Smooth muscle cell (in vitro differentiated cells): ENCODE data around the gene MED10. TPM values are rescaled to one million over a fixed set of nuclear protein-coding genes. Genes with fewer than 3 reads are reported as not detected.

Experiments
- DNase-seq: peaks from one replicate; lab custom pipeline; 2025; ENCODE audit not compliant: unreplicated experiment; lab: John Stamatoyannopoulos, UW
- H2AFZ ChIP-seq: fragments of 200-600 bp; sonication (generic); 2 replicates; pipeline ENCODE4 v1.6.0; 2016; ENCODE audit warnings: antibody characterized with exemption, low read depth, mild to moderate bottlenecking
- H3F3A ChIP-seq: fragments of 200-600 bp; sonication (generic); 2 replicates; pipeline ENCODE4 v1.6.0; 2017; ENCODE audit warnings: antibody characterized with exemption, low read depth
- H3K27ac ChIP-seq: fragments of 200-600 bp; sonication (generic); 2 replicates; pipeline ENCODE4 v1.5.1; 2016; ENCODE audit warnings: low read depth, mild to moderate bottlenecking
- H3K27me3 ChIP-seq: fragments of 200-600 bp; sonication (generic); 2 replicates; pipeline ENCODE4 v1.6.1; 2016; ENCODE audit warnings: low read depth, mild to moderate bottlenecking
- H3K36me3 ChIP-seq: fragments of 200-600 bp; sonication (generic); 2 replicates; pipeline ENCODE4 v1.5.1; 2016; ENCODE audit warnings: low read depth
- H3K4me1 ChIP-seq: fragments of 200-600 bp; sonication (generic); 2 replicates; pipeline ENCODE4 v1.5.1; 2016; ENCODE audit warnings: low read depth
- H3K4me2 ChIP-seq: fragments of 200-600 bp; sonication (generic); 2 replicates; pipeline ENCODE4 v1.6.0; 2016; ENCODE audit warnings: mild to moderate bottlenecking
- H3K4me3 ChIP-seq: fragments of 200-600 bp; sonication (generic); 2 replicates; pipeline ENCODE4 v1.5.1; 2016; ENCODE audit warnings: mild to moderate bottlenecking
- H3K79me2 ChIP-seq: fragments of 200-600 bp; sonication (generic); 2 replicates; pipeline ENCODE4 v1.6.0; 2016; ENCODE audit warnings: low read depth, mild to moderate bottlenecking
- H3K9ac ChIP-seq: fragments of 200-600 bp; sonication (generic); 2 replicates; pipeline ENCODE4 v1.6.0; 2016; ENCODE audit warnings: low read depth
- H3K9me3 ChIP-seq: fragments of 200-600 bp; sonication (generic); replicated peaks from 2 replicates; pipeline ENCODE4 v1.5.1; 2016; ENCODE audit warnings: low read depth
- H4K20me1 ChIP-seq: fragments of 200-600 bp; sonication (generic); 2 replicates; pipeline ENCODE4 v1.6.0; 2016; ENCODE audit warnings: low read depth
- WGBS: methylation state at CpG from one replicate; pipeline ENCODE4 v1.1.7; 2016; ENCODE audit warnings: low lambda C conversion rate; 5-methylcytosine and 5-hydroxymethylcytosine counted together
- polyA plus RNA-seq: library from polyadenylated mRNA; unstranded; fragments of >200 nt; fragmentation: Nextera tagmentation; extraction: Ambion mirVana; gene quantifications from 2 replicates; pipeline ENCODE4 v1.2.1, GENCODE V29; 2016
- total RNA-seq: library from RNA; depleted of rRNA; stranded (reverse); fragments of >200 nt; gene quantifications from 2 replicates; pipeline ENCODE4 v1.2.3, GENCODE V29; 2014
- TF ChIP-seq, protein P1 (sequence below): fragments of 200-600 bp; sonication (generic); IDR thresholded peaks from 2 replicates; pipeline ENCODE4 v1.5.1; 2017; ENCODE audit warnings: borderline replicate concordance, mild to moderate bottlenecking, antibody characterized with exemption; ENCODE audit not compliant: insufficient read depth, poor library complexity, severe bottlenecking

MED10 gene
- total and polyA plus RNA-seq, 2 experiments from 2014 or later, result 23.0 to 96.2 TPM

DNA sequence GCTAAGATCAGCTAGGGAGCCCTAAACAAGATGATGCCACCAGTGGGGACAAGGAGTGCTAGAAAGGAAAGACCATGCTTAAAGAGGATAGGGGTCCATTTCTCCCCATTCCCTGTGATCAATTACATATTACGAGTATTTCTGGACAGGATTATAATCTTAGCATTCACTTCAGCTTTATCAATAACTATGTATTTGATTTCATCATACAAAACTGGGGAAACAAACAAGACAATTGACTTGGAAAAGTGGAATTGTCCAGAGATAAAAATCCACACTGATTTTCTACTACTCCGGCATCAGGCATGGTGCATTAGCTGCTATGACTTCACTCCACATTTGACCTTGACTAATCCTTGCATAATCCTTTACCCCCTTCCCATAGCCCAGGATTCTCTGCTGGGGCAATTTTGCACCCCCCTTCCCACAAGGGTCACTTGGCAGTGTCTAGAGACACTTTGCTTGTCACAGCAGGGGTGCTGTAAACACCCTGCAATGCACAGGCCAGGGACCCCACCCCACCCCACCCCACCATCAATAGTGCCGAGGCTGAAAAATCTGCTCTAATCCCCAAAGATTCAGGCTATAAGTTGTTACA lies 40.4 kb upstream of the MED10 start:
- Histone ChIP-seq H3K4me1 (no peaks in the 10 kb centered on the region), H3K79me2 (no peaks in the 10 kb centered on the region), H3K27me3 (peaks cover 11% of the 10 kb centered on the region), H3K9ac (no peak overlapping the region), H3K27ac (no peak overlapping the region), H3K9me3 (no peaks in the 10 kb centered on the region), H3K4me3 (no peak overlapping the region), H3K4me2 (no peak overlapping the region), H4K20me1 (no peaks in the 10 kb centered on the region), H3F3A (no peaks in the 10 kb centered on the region), H3K36me3 (no peaks in the 10 kb centered on the region), H2AFZ (no peak overlapping the region)
- WGBS, result 54% methylated on average over 3 of the region's 3 CpGs
- no peak for DNase-seq
- TF ChIP-seq, protein P1, sequence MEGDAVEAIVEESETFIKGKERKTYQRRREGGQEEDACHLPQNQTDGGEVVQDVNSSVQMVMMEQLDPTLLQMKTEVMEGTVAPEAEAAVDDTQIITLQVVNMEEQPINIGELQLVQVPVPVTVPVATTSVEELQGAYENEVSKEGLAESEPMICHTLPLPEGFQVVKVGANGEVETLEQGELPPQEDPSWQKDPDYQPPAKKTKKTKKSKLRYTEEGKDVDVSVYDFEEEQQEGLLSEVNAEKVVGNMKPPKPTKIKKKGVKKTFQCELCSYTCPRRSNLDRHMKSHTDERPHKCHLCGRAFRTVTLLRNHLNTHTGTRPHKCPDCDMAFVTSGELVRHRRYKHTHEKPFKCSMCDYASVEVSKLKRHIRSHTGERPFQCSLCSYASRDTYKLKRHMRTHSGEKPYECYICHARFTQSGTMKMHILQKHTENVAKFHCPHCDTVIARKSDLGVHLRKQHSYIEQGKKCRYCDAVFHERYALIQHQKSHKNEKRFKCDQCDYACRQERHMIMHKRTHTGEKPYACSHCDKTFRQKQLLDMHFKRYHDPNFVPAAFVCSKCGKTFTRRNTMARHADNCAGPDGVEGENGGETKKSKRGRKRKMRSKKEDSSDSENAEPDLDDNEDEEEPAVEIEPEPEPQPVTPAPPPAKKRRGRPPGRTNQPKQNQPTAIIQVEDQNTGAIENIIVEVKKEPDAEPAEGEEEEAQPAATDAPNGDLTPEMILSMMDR, result no peak

DNA sequence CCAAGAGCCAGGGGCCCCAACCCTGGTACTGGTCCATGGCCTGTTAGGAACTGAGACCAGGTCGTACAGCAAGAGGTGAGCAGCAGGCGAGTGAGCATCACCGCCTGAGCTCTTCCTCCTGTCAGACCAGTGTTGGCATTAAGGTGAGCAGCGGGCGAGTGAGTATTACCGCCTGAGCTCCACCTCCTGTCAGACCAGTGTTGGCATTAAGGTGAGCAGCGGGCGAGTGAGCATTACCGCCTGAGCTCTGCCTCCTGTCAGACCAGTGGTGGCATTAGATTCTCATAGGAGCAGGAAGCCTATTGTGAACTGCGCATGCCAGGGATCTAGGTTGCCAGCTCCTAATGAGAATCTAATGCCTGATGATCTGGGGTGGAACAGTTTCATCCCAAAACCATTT lies 39.3 kb upstream of the MED10 start:
- Histone ChIP-seq H3K4me2 (no peak overlapping the region), H3K4me1 (no peaks in the 10 kb centered on the region)
- no peak for DNase-seq

DNA sequence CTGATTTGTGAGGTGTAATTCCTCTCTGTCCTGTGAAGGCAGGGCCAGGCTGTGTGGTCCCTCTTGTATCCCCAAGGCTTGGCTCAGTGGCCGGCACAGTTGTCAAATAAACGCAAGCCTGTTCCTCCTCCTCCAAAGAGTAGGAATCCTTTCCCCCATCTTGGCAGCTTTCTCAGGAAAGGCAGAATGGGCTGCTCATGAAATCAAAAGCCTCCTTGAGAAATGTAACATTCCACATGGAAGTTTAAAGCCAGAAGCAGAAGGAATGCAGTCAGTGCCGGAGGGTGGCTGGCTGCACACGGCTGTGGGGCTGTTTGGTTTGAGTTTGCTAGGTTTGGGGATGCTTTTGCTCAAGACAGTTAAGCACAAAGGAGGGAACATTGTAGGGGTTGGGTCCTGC lies 34.5 kb upstream of the MED10 start:
- 61% methylated on average over 4 of the region's 4 CpGs for WGBS
- TF ChIP-seq, protein P1, result no peak
- no peak overlapping the region for H3K4me2 ChIP-seq

More for the DNA sequence above, 39.3 kb upstream of the MED10 start:
- TF ChIP-seq, protein P1, result no peak
- Histone ChIP-seq H3K79me2 (no peaks in the 10 kb centered on the region), H3K36me3 (no peaks in the 10 kb centered on the region), H3F3A (no peaks in the 10 kb centered on the region), H3K4me3 (no peak overlapping the region), H3K27me3 (peaks cover 11% of the 10 kb centered on the region), H3K27ac (no peak overlapping the region), H4K20me1 (no peaks in the 10 kb centered on the region), H3K9me3 (no peaks in the 10 kb centered on the region), H3K9ac (no peak overlapping the region), H2AFZ (no peak overlapping the region)
- 96% methylated on average over 10 of the region's 10 CpGs for WGBS

DNA sequence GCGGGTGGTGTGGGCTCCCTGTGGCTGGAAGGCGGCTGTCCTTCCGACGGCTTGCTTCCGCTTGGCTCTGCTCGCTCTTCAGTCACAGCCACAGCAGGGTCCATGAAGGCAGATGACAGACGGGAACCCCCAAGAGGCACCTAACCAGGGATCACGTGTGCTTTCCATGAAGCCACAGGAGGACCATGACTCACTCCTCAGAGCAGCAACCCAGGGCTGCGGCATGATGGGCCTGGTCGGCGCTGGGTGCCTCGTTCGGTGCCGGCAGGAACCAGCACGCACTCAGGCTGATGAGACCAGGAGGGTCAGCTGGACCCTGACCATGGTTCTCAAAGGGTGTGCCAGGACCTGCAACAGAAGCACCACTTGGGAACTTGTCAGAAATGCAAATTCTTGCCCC lies 32.8 kb upstream of the MED10 start:
- H3K4me2 ChIP-seq, result no peak overlapping the region
- no peak overlapping the region for H3K27ac ChIP-seq
- H3K36me3 ChIP-seq, result no peaks in the 10 kb centered on the region
- no peak overlapping the region for H3K9ac ChIP-seq
- no peaks in the 10 kb centered on the region for H3K9me3 ChIP-seq
- no peak for DNase-seq
- H3F3A ChIP-seq, result no peaks in the 10 kb centered on the region
- 90% methylated on average over 15 of the region's 15 CpGs for WGBS
- no peak overlapping the region for H2AFZ ChIP-seq
- peaks cover 6% of the 10 kb centered on the region for H3K27me3 ChIP-seq
- no peak overlapping the region for H3K4me3 ChIP-seq
- TF ChIP-seq, protein P1, result no peak
- H4K20me1 ChIP-seq, result no peaks in the 10 kb centered on the region
- H3K79me2 ChIP-seq, result no peaks in the 10 kb centered on the region
- no peaks in the 10 kb centered on the region for H3K4me1 ChIP-seq

More for the DNA sequence above, 34.5 kb upstream of the MED10 start:
- H3K27me3 ChIP-seq, result peaks cover 6% of the 10 kb centered on the region
- H3K9me3 ChIP-seq, result no peaks in the 10 kb centered on the region
- H3K79me2 ChIP-seq, result no peaks in the 10 kb centered on the region
- no peaks in the 10 kb centered on the region for H3K36me3 ChIP-seq
- no peak overlapping the region for H3K4me3 ChIP-seq
- H2AFZ ChIP-seq, result no peak overlapping the region
- H3K27ac ChIP-seq, result no peak overlapping the region
- H4K20me1 ChIP-seq, result no peaks in the 10 kb centered on the region
- no peaks in the 10 kb centered on the region for H3F3A ChIP-seq
- H3K4me1 ChIP-seq, result no peaks in the 10 kb centered on the region
- no peak overlapping the region for H3K9ac ChIP-seq
- no peak for DNase-seq
